HepG2 (cell line): ENCODE data around the gene HSP90AB1. TPM values are rescaled to one million over a fixed set of nuclear protein-coding genes. Genes with fewer than 3 reads are reported as not detected.

Experiments used
- ATAC-seq: fragments of 200-7000 bp; cut with Tn5 transposase; 3 replicates; pipeline ENCODE4 v1.9.1; 2020; ENCODE audit warnings: mild to moderate bottlenecking, moderate library complexity
- BruUV-seq: library from RNA; stranded (reverse); fragments of 400-500 nt; replicated peaks from 2 replicates; lab custom pipeline; 2021; lab: Mats Ljungman, UMichigan
- CTCF ChIA-PET: fragments of 300-600 bp; formaldehyde crosslinking; extraction: SDS; loops from one replicate; lab custom pipeline; 2021; ENCODE audit warnings: low total read pairs, inconsistent platforms, low intra/inter-chr PET ratio; lab: Yijun Ruan, JAX
- POLR2A ChIA-PET: fragments of 350-600 bp; sonication (Branson Sonifier 250); formaldehyde crosslinking; loops from one replicate; lab custom pipeline; 2020; ENCODE audit warnings: antibody characterized with exemption, inconsistent platforms; lab: Yijun Ruan, JAX
- DNase-seq: peaks from one replicate; pipeline ENCODE4 v3.0.0-alpha.2; 2015; ENCODE audit warnings: low spot score
- FAIRE-seq: peaks from 3 replicates; lab custom pipeline; 2011; peaks lifted over from hg19 to GRCh38; lab: Jason Lieb, UNC
- H2AFZ ChIP-seq: one replicate; pipeline ENCODE4 v1.6.1; 2011; ENCODE audit warnings: low read length, inconsistent platforms
- H3K27ac ChIP-seq: fragments of 300-600 bp; 3 replicates; pipeline ENCODE4 v1.8.0; 2011; ENCODE audit warnings: mixed run types, mild to moderate bottlenecking, mixed read lengths, low read length, inconsistent platforms; ENCODE audit not compliant: insufficient read depth; ENCODE audit errors: extremely low read length
- H3K27me3 ChIP-seq, 2 experiments: fragments of 200-600 bp in 1 of 2; 2 replicates in 1 of 2; 3 replicates in 1 of 2; pipeline versions ENCODE4 v1.6.0 to v1.8.0; 2011; ENCODE audit warnings: low read length in 2 of 2, mild to moderate bottlenecking in 2 of 2, moderate library complexity in 2 of 2, inconsistent platforms in 1 of 2; ENCODE audit not compliant: insufficient read depth in 2 of 2, control insufficient read depth in 1 of 2
- H3K36me3 ChIP-seq, 2 experiments: fragments of 200-600 bp in 1 of 2; replicated peaks in 1 of 2; 2 replicates in 1 of 2; 3 replicates in 1 of 2; pipeline versions ENCODE4 v1.5.1 to v1.8.0; 2011; ENCODE audit warnings: low read length in 2 of 2, inconsistent platforms in 1 of 2; ENCODE audit not compliant: insufficient read depth in 2 of 2, control insufficient read depth in 1 of 2
- H3K4me1 ChIP-seq: 2 replicates; pipeline ENCODE4 v1.5.1; 2012; ENCODE audit warnings: low read length, inconsistent platforms; ENCODE audit not compliant: insufficient read depth
- H3K4me2 ChIP-seq: 2 replicates; pipeline ENCODE4 v1.6.0; 2011; ENCODE audit warnings: low read depth, low read length, inconsistent platforms
- H3K4me3 ChIP-seq, 3 experiments: fragments of 200-600 bp in 1 of 3; sonication (generic), shearing (Covaris generic) in 1 of 3; replicated peaks in 1 of 3; 2 replicates each; pipeline ENCODE4 v1.5.1; 2011 to 2016; ENCODE audit warnings: low read length in 3 of 3, inconsistent platforms in 2 of 3, low read depth in 2 of 3, mild to moderate bottlenecking in 2 of 3, control low read depth in 1 of 3, mixed read lengths in 1 of 3; ENCODE audit not compliant: insufficient read depth in 1 of 3
- H3K79me2 ChIP-seq: one replicate; pipeline ENCODE4 v1.6.1; 2011; ENCODE audit warnings: low read length, inconsistent platforms; ENCODE audit not compliant: insufficient read depth
- H3K9ac ChIP-seq: 2 replicates; pipeline ENCODE4 v1.6.0; 2011; ENCODE audit warnings: mild to moderate bottlenecking, low read depth, low read length, inconsistent platforms; ENCODE audit not compliant: insufficient read depth
- H3K9me3 ChIP-seq: 2 replicates; pipeline ENCODE4 v1.5.1; 2012; ENCODE audit warnings: mild to moderate bottlenecking, low read length
- H4K20me1 ChIP-seq: 2 replicates; pipeline ENCODE4 v1.6.0; 2011; ENCODE audit warnings: inconsistent platforms, mild to moderate bottlenecking, low read length, moderate library complexity; ENCODE audit not compliant: insufficient read depth
- DMAP1 ChIP-seq: IDR thresholded peaks from 2 replicates; pipeline ENCODE4 v1.6.1; 2016
- EED ChIP-seq: sonication (generic); formaldehyde crosslinking; IDR thresholded peaks from 2 replicates; pipeline ENCODE4 v1.5.0; 2020; ENCODE audit warnings: mild to moderate bottlenecking, missing genetic modification reagents
- FUBP1 ChIP-seq: sonication (generic); formaldehyde crosslinking; IDR thresholded peaks from 2 replicates; pipeline ENCODE4 v1.5.1; 2020; ENCODE audit warnings: missing genetic modification reagents, mild to moderate bottlenecking, borderline replicate concordance
- NFIC ChIP-seq: IDR thresholded peaks from 2 replicates; pipeline ENCODE4 v1.6.1; 2012; ENCODE audit warnings: mild to moderate bottlenecking, low read length, inconsistent platforms
- NRL ChIP-seq: sonication (generic); formaldehyde crosslinking; IDR thresholded peaks from 2 replicates; pipeline ENCODE4 v1.5.0; 2020; ENCODE audit warnings: missing genetic modification reagents, mild to moderate bottlenecking, moderate library complexity, borderline replicate concordance
- PBX2 ChIP-seq: IDR thresholded peaks from 2 replicates; pipeline ENCODE4 v1.6.1; 2016; ENCODE audit warnings: control low read depth
- ZBTB4 ChIP-seq: sonication (generic); formaldehyde crosslinking; IDR thresholded peaks from 2 replicates; pipeline ENCODE4 v1.4.0; 2020; ENCODE audit warnings: missing genetic modification reagents, mild to moderate bottlenecking, borderline replicate concordance
- ZNF530 ChIP-seq: sonication (generic); formaldehyde crosslinking; IDR thresholded peaks from 2 replicates; pipeline ENCODE4 v1.5.0; 2020; ENCODE audit warnings: low read depth, mild to moderate bottlenecking, missing genetic modification reagents
- ZNF709 ChIP-seq: sonication (generic); formaldehyde crosslinking; IDR thresholded peaks from 2 replicates; pipeline ENCODE4 v1.5.0; 2020; ENCODE audit warnings: mild to moderate bottlenecking, missing genetic modification reagents
- ZNF790 ChIP-seq: sonication (generic); formaldehyde crosslinking; IDR thresholded peaks from 2 replicates; pipeline ENCODE4 v1.8.0; 2022; ENCODE audit warnings: missing genetic modification reagents, mild to moderate bottlenecking, borderline replicate concordance
- WGBS: methylation state at CpG from one replicate; pipeline ENCODE4 v1.1.6; 2017; ENCODE audit warnings: low lambda C conversion rate; 5-methylcytosine and 5-hydroxymethylcytosine counted together
- in situ Hi-C: cut with HindIII; loops from 2 replicates; pipeline ENCODE4 v1.10.0; 2017; ENCODE audit warnings: low pct_unique_long_range_greater_than_20kb; ENCODE audit not compliant: extremely low pct_ligation_motif_present
- intact Hi-C: fragments of 100-400 bp; cut with micrococcal nuclease; formaldehyde crosslinking; loops from one replicate; pipeline ENCODE4 v1.10.0; 2022; ENCODE audit not compliant: unreplicated experiment
- polyA plus RNA-seq, 8 experiments: library from polyadenylated mRNA; depleted of rRNA in 3 of 8; stranded (reverse) in 7 of 8; unstranded in 1 of 8; fragments of >200 nt; fragmentation: Illumina TruSeq in 4 of 8; extraction: Trizol in 4 of 8; gene quantifications; 2 replicates each; pipeline versions ENCODE4 v1.2.1 to v1.2.3, GENCODE V29; 2011 to 2016; ENCODE audit warnings: low read depth in 4 of 8, missing spikeins in 1 of 8, mixed read lengths in 1 of 8; ENCODE audit not compliant: insufficient read depth in 1 of 8
- total RNA-seq, 5 experiments: library from RNA; depleted of rRNA; stranded (reverse); fragments of >200 nt; fragmentation: Illumina TruSeq; extraction: Trizol; gene quantifications; 2 replicates each; pipeline ENCODE4 v1.2.3, GENCODE V29; 2016; ENCODE audit warnings: low read depth in 1 of 5

The HSP90AB1 gene
- total and polyA plus RNA-seq, 2 of the 13 experiments (the other 11 are each of a cell fraction or from before 2014, with no cell fraction given): 1,325 to 1,472 TPM

GRCh38 chr6:44301106-44301505 lies 54.2 kb downstream of the HSP90AB1 start:
- no peak for TF ChIP-seq ZNF530 (CRISPR knock-in tag)
- TF ChIP-seq ZNF790: no peak
- TF ChIP-seq ZBTB4: no peak
- no peak for TF ChIP-seq FUBP1
- no peak for TF ChIP-seq DMAP1 (CRISPR knock-in tag)
- TF ChIP-seq PBX2 (CRISPR knock-in tag): no peak
- no peak for TF ChIP-seq ZNF709
- TF ChIP-seq EED (CRISPR knock-in tag): no peak
- TF ChIP-seq NFIC: no peak
- TF ChIP-seq NRL (CRISPR knock-in tag): no peak
- TF ChIP-seq, all 625 proteins: peak for 0
- Histone ChIP-seq H3K4me2 (no peak overlapping the region), H3K4me1 (no peaks in the 10 kb centered on the region), H3K4me3 (no peak overlapping the region), H3K79me2 (no peaks in the 10 kb centered on the region), H2AFZ (no peak overlapping the region), H3K27ac (no peak overlapping the region), H3K36me3 (peaks cover 43 to 46% of the 10 kb centered on the region in 2 experiments), H3K9me3 (no peaks in the 10 kb centered on the region), H4K20me1 (no peaks in the 10 kb centered on the region), H3K27me3 (peaks cover 0 to 3% of the 10 kb centered on the region in 2 experiments; a peak in 1 of 5 replicates), H3K9ac (no peak overlapping the region)
- no TSS peak for BruUV-seq
- ChIA-PET CTCF (no interaction called here), POLR2A (no interaction called here)
- intact Hi-C loops (no loop called here), in situ Hi-C loops (no loop called here)
- FAIRE-seq: no peak
- no peak for DNase-seq
- 95% methylated on average over 7 of the region's 8 CpGs for WGBS
- ATAC-seq: no peak
